B cell (primary cell): ENCODE data around the gene PHTF2.

Source experiments
- EZH2 ChIP-seq: IDR thresholded peaks from 2 replicates; pipeline ENCODE4 v1.6.1; 2012; ENCODE audit warnings: borderline replicate concordance, low read depth, mild to moderate bottlenecking, moderate library complexity, low read length; ENCODE audit not compliant: insufficient read depth, poor library complexity, severe bottlenecking
- TF ChIP-seq, protein P1 (sequence below): fragments of 200-600 bp; IDR thresholded peaks from one replicate; pipeline ENCODE4 v1.8.0; 2022; ENCODE audit warnings: antibody characterized with exemption, mild to moderate bottlenecking

DNA sequence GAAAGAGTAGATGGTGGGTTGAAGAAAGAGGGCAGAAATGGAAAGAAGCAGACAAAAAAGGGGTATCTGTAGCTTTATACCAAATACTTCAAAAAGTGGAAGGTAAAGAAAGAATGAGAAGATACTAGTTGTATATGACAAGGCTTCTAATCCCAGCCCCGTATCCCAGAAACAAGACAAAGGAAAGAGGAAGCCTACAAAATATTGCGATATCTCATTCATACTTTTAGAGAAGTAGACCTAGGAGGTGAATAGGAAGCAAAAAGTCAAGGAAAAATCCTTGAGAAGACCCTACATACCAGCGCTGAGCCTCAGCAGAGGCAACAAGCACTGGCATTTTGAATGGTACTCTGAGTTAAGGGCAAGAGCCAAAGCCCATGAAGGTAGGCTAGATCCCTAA lies 26.6 kb downstream of the PHTF2 start:
- TF ChIP-seq, protein P1, sequence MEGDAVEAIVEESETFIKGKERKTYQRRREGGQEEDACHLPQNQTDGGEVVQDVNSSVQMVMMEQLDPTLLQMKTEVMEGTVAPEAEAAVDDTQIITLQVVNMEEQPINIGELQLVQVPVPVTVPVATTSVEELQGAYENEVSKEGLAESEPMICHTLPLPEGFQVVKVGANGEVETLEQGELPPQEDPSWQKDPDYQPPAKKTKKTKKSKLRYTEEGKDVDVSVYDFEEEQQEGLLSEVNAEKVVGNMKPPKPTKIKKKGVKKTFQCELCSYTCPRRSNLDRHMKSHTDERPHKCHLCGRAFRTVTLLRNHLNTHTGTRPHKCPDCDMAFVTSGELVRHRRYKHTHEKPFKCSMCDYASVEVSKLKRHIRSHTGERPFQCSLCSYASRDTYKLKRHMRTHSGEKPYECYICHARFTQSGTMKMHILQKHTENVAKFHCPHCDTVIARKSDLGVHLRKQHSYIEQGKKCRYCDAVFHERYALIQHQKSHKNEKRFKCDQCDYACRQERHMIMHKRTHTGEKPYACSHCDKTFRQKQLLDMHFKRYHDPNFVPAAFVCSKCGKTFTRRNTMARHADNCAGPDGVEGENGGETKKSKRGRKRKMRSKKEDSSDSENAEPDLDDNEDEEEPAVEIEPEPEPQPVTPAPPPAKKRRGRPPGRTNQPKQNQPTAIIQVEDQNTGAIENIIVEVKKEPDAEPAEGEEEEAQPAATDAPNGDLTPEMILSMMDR: no peak
- TF ChIP-seq EZH2: no peak
